ENCODE data around the gene ASPHD2. TPM values are rescaled to one million over a fixed set of nuclear protein-coding genes. Genes with fewer than 3 reads are reported as not detected.
A peak's percentile ranks its signal among the peaks of the same experiment; 100 is the strongest.

ASPHD2 gene
- total RNA-seq, 2 donors from 2014 or later = 1.6 to 2.6 TPM

DNA sequence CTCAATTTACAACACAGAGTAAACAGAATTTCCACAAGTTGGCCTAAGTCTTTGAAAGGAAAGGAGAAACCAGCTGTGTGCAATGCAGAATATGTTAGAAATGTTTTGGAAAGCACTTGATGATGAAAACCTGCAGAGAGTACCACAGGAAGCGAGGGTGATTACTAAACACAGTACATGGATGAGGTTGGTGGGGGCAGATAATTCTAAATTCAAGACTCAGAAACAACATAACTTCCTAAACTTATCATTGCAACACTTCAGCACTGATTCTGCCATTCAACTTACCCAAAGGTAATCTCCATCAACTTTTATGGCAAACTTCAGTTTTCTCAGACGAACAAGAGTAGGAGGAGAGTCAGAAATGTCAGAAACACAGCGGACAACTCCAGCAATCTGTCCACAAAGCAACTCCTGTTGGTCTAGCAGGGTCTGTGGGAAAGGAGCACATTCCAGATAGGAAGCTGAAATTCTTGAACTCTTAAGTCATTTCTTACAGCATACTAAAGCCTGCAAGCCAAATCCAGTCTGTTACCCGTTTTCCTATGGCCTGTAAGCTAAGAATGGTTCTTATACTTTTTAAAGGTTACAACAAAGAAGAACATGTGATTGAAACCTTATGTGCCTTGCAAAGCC, 47.8 kb downstream of the ASPHD2 start:
- Histone ChIP-seq H3K4me1 (ENCODE audit: control insufficient read depth in 1 of 2, low read depth in 2 of 2) (peaks cover 11 to 26% of the 10 kb centered on the region in 2 donors), H3K27ac (no peak overlapping the region), H3K36me3 (peaks cover 15% of the 10 kb centered on the region), H3K4me3 (no peak overlapping the region), H3K27me3 (replicated peaks; ENCODE audit: insufficient read depth) (no peaks in the 10 kb centered on the region), H3K9me3 (no peaks in the 10 kb centered on the region)
- DNase-seq (ENCODE audit: low spot score) (no peak), ATAC-seq (ENCODE audit: insufficient number of reproducible peaks, low FRiP score, low read depth) (no peak)
- TF ChIP-seq, protein P1, sequence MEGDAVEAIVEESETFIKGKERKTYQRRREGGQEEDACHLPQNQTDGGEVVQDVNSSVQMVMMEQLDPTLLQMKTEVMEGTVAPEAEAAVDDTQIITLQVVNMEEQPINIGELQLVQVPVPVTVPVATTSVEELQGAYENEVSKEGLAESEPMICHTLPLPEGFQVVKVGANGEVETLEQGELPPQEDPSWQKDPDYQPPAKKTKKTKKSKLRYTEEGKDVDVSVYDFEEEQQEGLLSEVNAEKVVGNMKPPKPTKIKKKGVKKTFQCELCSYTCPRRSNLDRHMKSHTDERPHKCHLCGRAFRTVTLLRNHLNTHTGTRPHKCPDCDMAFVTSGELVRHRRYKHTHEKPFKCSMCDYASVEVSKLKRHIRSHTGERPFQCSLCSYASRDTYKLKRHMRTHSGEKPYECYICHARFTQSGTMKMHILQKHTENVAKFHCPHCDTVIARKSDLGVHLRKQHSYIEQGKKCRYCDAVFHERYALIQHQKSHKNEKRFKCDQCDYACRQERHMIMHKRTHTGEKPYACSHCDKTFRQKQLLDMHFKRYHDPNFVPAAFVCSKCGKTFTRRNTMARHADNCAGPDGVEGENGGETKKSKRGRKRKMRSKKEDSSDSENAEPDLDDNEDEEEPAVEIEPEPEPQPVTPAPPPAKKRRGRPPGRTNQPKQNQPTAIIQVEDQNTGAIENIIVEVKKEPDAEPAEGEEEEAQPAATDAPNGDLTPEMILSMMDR (IDR thresholded peaks at IDR 0.05) = no peak

DNA sequence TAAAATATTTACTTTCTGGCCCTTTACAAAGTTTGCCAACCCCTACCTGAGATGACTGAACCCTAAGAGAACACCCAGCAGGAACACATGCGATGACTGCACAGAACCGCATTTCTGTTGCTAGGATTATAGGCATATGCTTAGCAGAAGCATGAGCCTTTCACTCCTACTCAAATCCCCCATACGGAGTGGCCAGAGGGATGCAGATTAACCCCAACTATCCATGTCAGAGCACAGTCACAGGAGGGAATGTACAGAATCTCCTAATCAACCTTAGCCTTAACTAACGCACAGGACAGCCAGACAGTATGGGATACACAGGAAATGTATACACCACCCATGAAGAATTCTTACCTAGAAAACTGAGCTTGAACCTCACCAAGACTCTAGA, 48.3 kb downstream of the ASPHD2 start:
- Histone ChIP-seq H3K4me1 (ENCODE audit: control insufficient read depth in 1 of 2, low read depth in 2 of 2) (peaks cover 11 to 31% of the 10 kb centered on the region in 2 donors), H3K9me3 (no peaks in the 10 kb centered on the region), H3K27ac (no peak overlapping the region), H3K36me3 (peaks cover 10% of the 10 kb centered on the region), H3K27me3 (replicated peaks; ENCODE audit: insufficient read depth) (no peaks in the 10 kb centered on the region), H3K4me3 (no peak overlapping the region)
- TF ChIP-seq, protein P1 (IDR thresholded peaks at IDR 0.05) = no peak
- ATAC-seq (ENCODE audit: insufficient number of reproducible peaks, low FRiP score, low read depth) = no peak
- no peak for DNase-seq (ENCODE audit: low spot score)

DNA sequence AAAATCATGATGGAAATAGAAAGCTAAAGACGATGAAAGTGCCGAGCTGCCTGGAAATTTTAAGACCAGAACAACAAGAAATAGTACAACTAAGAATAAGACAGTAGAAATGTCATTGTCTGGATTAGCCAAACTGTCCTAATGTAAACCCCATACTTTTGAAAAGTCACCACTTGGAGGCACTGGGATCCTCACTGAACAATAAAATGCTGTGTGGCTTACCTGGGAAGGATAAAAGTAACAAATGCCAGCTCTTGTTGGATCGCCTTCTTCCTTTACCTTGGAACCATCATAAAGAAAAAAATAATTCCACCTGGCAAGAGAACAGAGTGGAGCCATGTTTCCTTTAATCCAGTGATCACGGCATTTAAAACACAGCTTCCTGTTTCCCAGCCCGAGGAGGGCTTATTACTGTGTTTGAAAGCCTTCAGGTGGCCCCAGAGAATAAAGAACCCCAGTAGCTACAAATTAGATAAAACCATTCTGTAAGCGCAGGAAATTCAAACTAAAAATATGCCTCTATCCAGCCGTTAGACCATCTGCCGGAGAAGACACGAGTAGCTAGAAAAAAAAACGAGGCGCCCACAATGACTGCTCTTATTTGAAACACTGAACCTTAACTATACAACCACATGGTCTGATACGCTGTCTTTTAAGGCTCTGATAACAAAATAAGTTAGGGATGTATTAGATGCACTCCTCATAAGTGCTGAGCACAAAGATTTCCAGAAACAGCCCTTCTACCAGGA, 50.2 kb downstream of the ASPHD2 start:
- Histone ChIP-seq H3K4me1 (ENCODE audit: control insufficient read depth in 1 of 2, low read depth in 2 of 2) (peaks cover 15 to 43% of the 10 kb centered on the region in 2 donors), H3K9me3 (no peaks in the 10 kb centered on the region), H3K27ac (no peak overlapping the region), H3K27me3 (replicated peaks; ENCODE audit: insufficient read depth) (no peaks in the 10 kb centered on the region), H3K4me3 (peak overlapping the region; percentile 4), H3K36me3 (no peaks in the 10 kb centered on the region)
- no peak for DNase-seq (ENCODE audit: low spot score)
- ATAC-seq (ENCODE audit: insufficient number of reproducible peaks, low FRiP score, low read depth) = no peak
- TF ChIP-seq, protein P1 (IDR thresholded peaks at IDR 0.05) = no peak

GRCh38 chr22:26479792-26480610, 50.9 kb downstream of the ASPHD2 start:
- DNase-seq (ENCODE audit: low spot score) = no peak
- Histone ChIP-seq H3K9me3 (no peaks in the 10 kb centered on the region), H3K4me1 (ENCODE audit: control insufficient read depth in 1 of 2, low read depth in 2 of 2) (peaks cover 23 to 50% of the 10 kb centered on the region in 2 donors), H3K4me3 (peak overlapping the region; percentile 4), H3K27me3 (replicated peaks; ENCODE audit: insufficient read depth) (no peaks in the 10 kb centered on the region), H3K27ac (no peak overlapping the region), H3K36me3 (no peaks in the 10 kb centered on the region)
- ATAC-seq (ENCODE audit: insufficient number of reproducible peaks, low FRiP score, low read depth) = no peak
- TF ChIP-seq, protein P1 (IDR thresholded peaks at IDR 0.05) = no peak

DNA sequence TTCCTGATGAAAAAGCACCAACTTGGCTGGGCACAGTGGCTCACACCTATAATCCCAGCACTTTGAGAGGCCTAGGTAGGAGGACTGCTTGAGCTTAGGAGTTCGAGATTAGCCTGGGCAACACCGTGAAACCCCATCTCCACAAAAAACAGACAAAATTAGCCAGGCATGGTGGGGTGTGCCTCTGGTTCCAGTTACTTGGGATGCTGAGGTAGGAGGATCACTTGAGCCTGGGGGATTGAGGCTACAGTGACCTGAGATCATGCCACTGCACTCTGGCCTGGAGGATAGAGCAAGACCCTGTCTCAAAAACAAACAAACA, 51.5 kb downstream of the ASPHD2 start:
- no peak for ATAC-seq (ENCODE audit: insufficient number of reproducible peaks, low FRiP score, low read depth)
- Histone ChIP-seq H3K4me1 (ENCODE audit: control insufficient read depth in 1 of 2, low read depth in 2 of 2) (peaks cover 23 to 56% of the 10 kb centered on the region in 2 donors), H3K36me3 (no peaks in the 10 kb centered on the region), H3K27ac (no peak overlapping the region), H3K27me3 (replicated peaks; ENCODE audit: insufficient read depth) (no peaks in the 10 kb centered on the region), H3K9me3 (no peaks in the 10 kb centered on the region), H3K4me3 (no peak overlapping the region)
- DNase-seq (ENCODE audit: low spot score) = no peak
- TF ChIP-seq, protein P1 (IDR thresholded peaks at IDR 0.05) = no peak
